Endometrial microvascular endothelial cells (primary cell): ENCODE measurements around the gene RPL18A. TPM values are rescaled to one million over a fixed set of nuclear protein-coding genes. Genes with fewer than 3 reads are reported as not detected.

ENCODE experiments used
- in situ Hi-C: cut with HindIII; loops from 2 replicates; pipeline ENCODE4 v1.10.0; 2017; ENCODE audit warnings: low sequenced_read_pairs, low pct_unique_long_range_greater_than_20kb; ENCODE audit errors: inconsistent ontology term
- total RNA-seq: library from RNA; depleted of rRNA; stranded (reverse); fragments of >200 nt; gene quantifications from one replicate; pipeline ENCODE4 v1.2.3, GENCODE V29; 2015; ENCODE audit errors: inconsistent ontology term

RPL18A gene
- total RNA-seq, 1 donor from 2014 or later = 1,241 TPM

DNA sequence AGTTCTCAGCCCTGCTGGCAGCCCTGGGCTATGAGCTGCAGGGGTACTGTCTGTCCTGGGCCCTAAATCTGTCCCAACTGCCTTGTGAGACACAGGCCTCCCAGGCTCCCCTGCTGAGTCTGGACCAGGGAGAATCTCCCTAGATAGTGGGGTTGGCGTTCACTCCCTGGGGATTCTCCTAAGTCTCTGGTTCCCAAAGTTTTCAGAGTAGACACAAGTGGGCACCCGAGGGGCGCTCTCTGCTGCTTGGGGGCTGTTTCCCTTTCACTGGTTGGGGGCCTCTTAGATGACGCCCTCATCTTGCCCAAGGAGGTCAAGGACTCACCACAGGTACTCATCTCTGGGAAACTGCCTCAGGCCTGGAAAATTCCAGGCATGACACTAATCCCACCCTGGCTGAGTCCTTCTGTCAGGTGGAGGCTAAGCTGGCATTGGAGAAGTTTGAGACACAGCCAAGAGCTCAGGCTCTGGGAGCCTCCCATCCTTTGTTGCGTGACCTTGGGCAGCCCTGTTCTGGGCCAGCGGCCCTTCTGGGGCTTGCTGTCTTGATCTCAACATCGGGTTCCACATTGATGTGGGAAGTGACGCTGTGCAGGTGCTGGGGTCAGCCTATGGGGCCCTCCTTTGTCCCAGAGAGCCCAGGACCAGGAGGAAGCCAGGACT, 3.9 kb downstream of the RPL18A start:
- in situ Hi-C loops = loop anchor here (25.0 kb wide), 1 partner anchor 426 kb away; the partner anchor contains the start of gene TMEM221

DNA sequence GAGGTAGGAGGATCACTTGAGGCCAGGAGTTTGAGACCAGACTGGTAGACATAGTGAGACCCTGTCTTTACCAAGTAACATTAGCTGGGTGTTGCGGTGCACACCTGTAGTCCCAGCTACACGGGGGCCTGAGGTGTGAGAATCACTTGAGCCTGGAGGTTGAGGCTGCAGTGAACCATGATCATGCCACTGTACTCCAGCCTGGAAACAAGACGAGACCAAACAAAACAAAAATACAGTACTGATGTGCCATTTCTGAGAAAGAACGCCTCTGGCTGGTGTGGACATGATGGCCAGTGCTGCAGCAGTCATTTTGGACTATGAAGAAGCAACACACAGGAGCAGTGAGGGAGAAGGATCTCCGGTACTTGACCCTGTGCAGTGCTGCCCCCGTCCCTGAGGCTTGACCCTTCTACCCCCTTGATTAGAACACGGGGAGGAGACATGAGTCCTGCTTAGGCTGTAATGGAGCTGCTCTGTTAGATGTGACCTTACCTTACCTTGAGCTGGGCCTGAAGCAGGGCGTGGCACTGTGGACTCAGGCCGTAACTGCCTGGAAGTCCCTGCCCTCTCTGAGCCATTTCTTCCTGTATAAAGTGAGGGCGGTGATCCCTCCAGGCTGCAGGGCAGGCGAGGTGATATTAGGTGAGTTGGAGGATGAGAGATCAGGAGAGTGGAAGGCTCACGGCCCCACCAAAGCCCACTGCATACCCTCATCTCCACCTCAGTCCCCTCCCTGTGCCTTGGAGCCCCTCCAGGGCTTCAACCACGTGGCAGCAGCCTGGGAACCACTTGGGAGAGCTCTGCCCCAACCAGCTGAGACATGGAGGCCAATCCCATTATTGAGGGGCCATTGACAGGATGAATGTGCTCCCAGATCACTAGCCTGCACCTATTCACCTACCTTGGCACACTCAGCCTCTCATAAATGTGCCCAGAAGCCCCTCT, 5.9 kb downstream of the RPL18A start:
- in situ Hi-C loops = loop anchor here (25.0 kb wide), 1 partner anchor 428 kb away; the partner anchor contains the start of gene TMEM221

DNA sequence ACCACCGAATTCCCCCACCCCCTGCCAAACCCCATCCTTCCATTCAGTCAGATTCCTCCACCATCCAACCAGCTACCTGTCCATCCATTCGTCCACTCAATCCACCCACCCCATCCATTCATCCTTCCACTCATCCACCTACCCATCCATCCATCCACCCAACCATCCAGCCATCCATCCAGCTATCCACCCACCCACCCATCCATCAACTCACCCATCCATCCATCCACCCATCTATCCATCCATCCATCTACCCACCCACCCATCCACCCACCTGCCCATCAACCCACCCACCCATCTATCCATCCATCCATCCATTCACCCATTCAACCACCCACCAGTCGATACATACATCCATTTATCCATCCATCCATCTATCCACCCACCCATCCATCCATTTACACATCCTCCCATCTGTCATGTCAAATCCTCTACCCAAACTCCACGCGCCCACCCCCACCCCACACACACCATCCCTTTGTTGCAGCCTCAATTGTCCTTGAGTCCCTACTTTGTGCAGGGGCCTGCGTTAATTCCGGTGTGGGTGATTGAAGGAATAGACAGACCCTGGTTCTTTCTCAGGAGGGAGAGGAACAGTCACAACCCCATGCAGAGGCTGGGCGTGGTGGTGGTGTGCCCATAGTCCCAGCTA, 6.7 kb downstream of the RPL18A start:
- in situ Hi-C loops = loop anchor here (25.0 kb wide), 1 partner anchor 429 kb away; the partner anchor contains the start of gene TMEM221

DNA sequence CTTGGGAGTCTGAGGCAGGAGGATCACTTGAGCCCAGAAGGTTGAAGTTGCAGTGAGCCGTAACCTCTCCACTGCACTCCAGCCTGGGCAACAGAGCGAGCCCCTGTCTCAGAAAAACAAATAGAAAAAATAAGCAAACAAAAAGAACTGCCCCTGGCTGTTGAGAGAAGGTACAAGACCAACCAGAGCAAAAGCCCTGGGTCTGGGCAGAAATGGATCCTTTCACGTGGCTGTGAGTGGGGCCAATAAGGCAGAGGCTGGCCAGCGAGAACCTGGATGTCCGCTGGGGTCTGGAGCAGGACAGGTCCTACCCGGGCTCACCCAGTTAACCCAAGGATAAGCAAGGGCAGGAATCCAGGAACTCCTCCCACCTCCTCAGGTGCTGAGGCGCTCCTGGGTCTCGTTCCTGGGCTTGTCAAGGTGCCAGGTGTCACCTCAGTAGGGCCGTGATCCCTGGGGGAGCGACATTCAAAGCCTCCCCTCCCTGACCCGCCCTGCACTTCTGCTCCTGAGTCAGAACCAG, 7.3 kb downstream of the RPL18A start:
- in situ Hi-C loops = loop anchor here (25.0 kb wide), 1 partner anchor 430 kb away; the partner anchor contains the start of gene TMEM221

DNA sequence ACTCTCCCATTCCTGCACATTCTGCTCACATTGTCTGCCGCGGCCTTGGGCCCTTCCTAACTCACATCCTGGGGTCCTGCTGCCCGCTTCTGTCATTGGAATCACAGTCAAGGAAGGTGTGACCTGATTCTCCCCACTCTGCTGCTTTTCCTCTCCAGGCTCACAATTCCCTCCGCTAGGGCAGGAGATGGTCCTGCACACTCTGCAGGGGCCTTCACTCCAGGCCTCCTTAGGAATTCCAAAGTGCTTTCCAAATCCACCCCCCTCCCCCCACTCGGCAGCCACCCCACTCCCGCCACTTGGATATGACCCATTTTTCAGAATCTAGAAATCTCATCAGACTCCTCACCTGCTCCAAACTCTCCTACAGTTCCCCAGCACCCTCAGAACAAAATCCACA, 9.0 kb downstream of the RPL18A start:
- in situ Hi-C loops = loop anchor here (25.0 kb wide), 1 partner anchor 431 kb away; the partner anchor contains the start of gene TMEM221

DNA sequence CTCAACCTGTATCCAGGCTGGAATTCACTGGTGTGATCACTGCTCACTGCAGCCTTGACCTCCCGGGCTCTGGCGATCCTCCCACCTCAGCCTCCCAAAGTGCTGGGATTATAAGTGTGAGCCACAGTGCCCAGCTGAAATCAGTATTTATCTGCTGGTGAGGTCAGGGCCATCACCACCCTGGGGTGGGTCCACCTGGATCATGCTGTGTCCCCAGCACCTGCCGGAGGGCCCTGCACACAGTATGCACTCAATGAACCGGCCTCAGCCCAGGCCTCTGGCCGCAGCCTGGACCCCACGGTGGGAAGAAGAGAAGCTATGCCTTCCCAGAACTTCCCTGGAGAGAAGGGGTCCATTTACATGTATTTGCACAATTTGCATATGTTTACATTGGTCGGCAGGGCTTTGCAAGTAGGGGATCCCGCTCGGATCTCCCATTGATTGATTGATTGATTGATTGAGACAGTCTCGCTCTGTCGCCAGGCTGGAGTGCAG, 9.5 kb downstream of the RPL18A start:
- in situ Hi-C loops = loop anchor here (25.0 kb wide), 1 partner anchor 432 kb away; the partner anchor contains the start of gene TMEM221

DNA sequence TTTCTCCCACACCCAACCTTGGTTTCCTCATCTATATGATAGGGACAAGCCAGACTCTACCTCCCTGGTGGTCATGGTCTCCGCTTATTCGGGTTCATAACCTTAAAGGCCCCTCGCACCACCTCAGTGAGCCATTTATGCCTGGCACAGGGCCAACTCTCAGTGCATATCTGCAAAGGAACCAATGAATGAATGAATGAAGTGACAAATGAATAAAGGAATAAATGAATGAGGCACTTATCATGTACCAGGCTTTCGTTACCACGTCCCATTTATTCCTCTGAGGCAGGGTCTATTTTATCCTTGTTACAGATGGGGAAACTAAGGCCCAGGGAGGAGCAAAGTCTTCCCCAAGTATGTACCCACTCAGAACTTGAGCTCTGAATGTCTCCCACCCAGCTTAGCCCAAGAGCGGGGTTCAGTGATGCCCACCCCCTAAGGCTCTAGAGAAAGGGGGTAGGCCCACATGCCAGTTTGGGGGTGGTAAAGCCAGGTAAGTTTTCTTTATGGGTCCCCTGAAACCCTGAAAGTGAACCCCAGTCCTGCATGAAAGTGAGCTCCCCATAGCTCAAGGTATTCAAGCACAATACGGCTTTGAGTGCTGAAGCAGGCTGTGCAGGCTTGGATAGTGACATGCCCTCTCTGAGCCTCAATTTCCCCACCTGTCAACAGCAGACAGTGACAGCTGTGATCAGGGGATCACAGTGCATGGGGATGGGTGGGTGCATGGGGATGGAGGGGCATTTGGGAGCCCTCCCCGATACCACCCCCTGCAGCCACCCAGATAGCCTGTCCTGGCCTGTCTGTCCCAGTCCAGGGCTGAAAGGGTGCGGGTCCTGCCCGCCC, 11.5 kb downstream of the RPL18A start:
- in situ Hi-C loops = loop anchor here (25.0 kb wide), 1 partner anchor 434 kb away; the partner anchor contains the start of gene TMEM221

DNA sequence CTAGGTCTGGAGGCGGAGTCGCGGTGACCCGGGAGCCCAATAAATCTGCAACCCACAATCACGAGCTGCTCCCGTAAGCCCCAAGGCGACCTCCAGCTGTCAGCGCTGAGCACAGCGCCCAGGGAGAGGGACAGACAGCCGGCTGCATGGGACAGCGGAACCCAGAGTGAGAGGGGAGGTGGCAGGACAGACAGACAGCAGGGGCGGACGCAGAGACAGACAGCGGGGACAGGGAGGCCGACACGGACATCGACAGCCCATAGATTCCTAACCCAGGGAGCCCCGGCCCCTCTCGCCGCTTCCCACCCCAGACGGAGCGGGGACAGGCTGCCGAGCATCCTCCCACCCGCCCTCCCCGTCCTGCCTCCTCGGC, 12.2 kb downstream of the RPL18A start, which contains the start of gene SLC5A5:
Gene SLC5A5, plus strand, starts transcription at position 68 of the 373 bp plus-strand sequence. CDS start 375 bp downstream, outside the sequence.
- in situ Hi-C loops = loop anchor here (25.0 kb wide), 1 partner anchor 435 kb away; the partner anchor contains the start of gene TMEM221

DNA sequence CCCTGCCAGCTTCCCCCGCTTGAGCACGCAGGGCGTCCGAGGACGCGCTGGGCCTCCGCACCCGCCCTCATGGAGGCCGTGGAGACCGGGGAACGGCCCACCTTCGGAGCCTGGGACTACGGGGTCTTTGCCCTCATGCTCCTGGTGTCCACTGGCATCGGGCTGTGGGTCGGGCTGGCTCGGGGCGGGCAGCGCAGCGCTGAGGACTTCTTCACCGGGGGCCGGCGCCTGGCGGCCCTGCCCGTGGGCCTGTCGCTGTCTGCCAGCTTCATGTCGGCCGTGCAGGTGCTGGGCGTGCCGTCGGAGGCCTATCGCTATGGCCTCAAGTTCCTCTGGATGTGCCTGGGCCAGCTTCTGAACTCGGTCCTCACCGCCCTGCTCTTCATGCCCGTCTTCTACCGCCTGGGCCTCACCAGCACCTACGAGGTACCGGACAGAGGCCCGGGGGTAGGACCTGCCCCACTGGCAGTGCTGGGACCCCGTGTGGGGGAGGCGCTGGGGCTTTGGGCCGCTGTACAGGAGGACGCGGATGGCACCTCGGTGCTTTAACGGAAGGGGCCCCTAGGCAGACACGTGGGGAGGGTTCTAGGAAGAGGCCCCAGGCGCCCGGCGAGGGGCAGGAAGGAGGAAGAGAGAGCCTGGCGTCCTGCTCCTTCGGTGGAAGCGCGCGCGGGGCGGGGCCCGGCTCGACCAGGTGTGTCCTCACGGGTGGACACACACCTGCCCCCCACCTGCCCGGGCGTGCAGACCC, 12.7 kb downstream of the RPL18A start:
- in situ Hi-C loops = loop anchor here (25.0 kb wide), 1 partner anchor 435 kb away; the partner anchor contains the start of gene TMEM221

DNA sequence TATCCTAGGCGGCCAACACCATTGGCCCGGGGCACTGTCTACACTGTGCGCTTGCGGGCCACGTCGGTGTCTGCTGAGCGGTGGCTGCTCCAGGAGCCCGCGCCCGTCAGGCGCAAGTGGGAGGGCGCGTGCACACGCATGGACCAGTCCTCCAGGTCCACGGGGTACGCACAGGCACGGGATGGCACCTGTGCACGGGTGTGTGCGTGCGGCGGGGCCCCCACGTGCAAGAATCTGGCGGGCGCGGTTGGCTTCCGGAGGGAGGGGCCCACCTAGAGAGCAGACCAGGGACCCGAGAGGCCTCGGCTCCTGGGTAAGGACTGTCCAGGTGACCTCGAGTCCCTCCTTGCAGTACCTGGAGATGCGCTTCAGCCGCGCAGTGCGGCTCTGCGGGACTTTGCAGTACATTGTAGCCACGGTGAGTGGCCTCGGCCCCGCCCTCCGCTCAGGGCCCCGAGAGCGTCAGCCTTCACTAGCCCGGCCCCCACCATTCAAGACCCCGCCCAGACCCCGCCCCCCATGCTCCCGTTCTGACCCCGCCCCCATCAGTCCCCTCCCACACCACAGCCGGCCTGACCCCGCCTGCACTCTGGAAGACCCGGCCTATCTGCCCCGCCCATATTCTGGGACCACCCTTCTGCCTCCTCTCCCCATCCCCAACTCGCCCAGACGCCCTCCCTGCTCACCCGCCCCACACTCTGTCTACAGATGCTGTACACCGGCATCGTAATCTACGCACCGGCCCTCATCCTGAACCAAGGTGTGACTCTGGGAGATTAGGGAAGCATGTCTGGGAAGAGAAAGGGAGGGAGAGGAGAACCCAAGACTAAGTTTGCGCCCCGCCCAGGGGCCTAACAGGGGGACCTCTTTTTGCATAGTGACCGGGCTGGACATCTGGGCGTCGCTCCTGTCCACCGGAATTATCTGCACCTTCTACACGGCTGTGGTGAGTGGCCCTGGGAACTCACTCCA, 14.4 kb downstream of the RPL18A start:
- in situ Hi-C loops = loop anchor here (25.0 kb wide), 1 partner anchor 437 kb away; the partner anchor contains the start of gene TMEM221

DNA sequence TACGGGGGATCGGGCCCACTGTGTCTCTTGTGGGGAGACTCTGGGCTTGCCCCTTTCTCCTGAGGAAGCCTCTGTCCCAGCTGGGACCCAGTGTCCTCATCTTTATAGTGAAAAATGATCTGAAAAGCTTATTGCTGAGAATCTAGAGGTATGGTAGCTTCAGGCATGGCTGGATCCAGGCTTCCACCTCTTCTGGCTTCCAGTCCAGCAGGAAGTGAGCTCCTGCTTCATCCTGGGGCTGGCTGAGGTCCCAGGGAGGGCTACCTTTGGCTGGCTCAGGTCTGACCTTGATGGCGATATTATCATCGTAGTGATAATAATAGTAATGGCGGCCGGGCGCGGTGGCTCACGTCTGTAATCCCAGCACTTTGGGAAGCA, 15.0 kb downstream of the RPL18A start:
- in situ Hi-C loops = loop anchor here (25.0 kb wide), 1 partner anchor 437 kb away; the partner anchor contains the start of gene TMEM221

DNA sequence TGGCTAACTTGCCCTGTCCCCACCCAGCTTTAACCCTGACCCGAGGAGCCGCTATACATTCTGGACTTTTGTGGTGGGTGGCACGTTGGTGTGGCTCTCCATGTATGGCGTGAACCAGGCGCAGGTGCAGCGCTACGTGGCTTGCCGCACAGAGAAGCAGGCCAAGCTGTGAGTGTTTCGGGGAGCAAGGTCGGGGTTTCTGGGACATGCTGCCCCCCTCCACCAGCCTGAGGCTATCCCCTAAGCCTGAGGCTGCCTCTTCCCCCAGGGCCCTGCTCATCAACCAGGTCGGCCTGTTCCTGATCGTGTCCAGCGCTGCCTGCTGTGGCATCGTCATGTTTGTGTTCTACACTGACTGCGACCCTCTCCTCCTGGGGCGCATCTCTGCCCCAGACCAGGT, 18.0 kb downstream of the RPL18A start:
- in situ Hi-C loops = no loop called here

DNA sequence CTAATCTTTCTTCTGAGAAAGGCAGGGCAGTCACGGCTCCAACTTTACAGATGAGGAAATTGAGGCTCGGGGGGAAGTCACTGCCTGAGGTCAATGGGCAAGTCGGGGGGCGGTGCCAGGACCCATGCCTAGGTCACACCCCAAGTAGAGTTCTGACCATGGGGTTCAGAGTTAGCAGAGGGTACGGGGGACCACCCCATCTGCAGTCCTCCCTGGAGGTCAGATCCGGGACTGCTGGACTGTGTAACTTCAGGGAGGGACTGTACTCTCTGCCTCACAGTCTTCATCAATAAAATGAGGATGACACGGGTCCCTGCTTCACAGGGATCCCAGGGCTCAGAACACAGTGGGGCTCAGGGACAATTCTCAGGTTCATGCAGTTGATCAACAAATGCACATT, 19.8 kb downstream of the RPL18A start:
- in situ Hi-C loops = no loop called here

DNA sequence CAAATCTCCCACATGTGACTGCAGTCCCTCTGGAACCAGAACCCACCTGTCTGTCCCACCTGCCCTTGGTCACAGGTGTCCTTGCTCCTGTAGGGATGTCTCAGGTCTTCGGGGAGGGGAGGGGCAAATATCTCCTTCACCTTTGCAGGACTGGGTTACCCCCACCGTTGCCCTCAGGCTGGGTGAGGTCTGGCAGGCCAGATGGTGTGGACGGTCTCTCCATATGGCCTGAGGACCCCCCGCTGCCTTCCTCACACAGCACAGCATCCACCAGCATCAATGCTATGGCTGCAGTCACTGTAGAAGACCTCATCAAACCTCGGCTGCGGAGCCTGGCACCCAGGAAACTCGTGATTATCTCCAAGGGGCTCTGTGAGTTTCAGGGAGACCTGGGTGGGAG, 22.0 kb downstream of the RPL18A start:
- in situ Hi-C loops = no loop called here

DNA sequence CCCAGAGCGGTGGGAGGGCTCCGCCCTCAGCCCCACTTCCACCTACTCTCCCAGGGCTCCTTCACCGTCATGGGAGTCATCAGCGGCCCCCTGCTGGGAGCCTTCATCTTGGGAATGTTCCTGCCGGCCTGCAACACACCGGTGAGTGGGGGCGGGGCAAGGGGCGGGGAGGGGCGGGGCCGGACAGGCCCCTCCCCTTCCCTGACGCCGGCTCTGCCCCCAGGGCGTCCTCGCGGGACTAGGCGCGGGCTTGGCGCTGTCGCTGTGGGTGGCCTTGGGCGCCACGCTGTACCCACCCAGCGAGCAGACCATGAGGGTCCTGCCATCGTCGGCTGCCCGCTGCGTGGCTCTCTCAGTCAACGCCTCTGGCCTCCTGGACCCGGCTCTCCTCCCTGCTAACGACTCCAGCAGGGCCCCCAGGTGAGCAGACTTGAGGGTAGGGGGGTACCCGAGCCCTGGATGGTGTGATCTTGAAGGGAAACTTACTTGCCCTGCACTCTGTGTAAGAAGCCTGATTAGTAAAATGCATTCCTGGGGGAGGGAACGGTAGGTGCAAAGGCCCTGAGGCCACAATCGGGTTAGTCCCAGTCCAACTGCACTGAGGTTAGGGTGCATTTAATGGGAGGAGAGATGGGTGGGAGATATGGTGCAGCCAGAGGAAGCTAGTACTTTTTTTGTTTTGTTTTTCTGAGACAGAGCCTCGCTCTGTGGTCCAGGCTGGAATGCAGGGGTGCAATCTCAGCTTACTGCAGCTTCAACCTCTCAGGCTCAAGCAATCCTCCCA, 24.1 kb downstream of the RPL18A start:
- in situ Hi-C loops = no loop called here
